PC-3 (cell line): Measurements from ENCODE around the gene IFT25.

Experiments
- EZH2 ChIP-seq: fragments of 300-600 bp; sonication (generic); IDR thresholded peaks from one replicate; pipeline ENCODE4 v1.6.1; 2017; ENCODE audit warnings: antibody characterized with exemption, mild to moderate bottlenecking, low read length; ENCODE audit not compliant: unreplicated experiment
- TF ChIP-seq, protein P1 (sequence below): fragments of 300-600 bp; sonication (generic); conservative IDR thresholded peaks from 2 replicates; pipeline ENCODE4 v1.5.1; 2017; ENCODE audit warnings: antibody characterized with exemption, low read depth, mild to moderate bottlenecking, low read length

DNA sequence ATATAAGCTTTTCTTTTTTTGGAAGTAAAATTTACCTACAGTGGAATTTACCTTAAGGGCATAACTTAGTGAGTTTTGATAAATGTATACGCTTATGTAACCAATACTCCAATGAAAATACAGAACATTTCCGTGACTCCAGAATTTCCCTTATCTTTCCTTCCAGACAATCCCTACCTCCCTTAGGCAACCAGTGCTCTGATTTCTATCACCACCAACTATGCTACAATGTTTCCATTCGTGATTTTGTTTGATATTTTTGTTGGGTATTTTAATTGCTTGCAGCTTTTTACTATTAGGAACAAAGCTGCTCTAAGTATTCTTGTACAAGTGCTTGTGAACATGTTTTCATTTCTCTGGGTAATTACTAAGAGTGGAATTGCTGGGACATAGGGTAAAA is 14.6 kb downstream of the IFT25 start:
- TF ChIP-seq, protein P1, sequence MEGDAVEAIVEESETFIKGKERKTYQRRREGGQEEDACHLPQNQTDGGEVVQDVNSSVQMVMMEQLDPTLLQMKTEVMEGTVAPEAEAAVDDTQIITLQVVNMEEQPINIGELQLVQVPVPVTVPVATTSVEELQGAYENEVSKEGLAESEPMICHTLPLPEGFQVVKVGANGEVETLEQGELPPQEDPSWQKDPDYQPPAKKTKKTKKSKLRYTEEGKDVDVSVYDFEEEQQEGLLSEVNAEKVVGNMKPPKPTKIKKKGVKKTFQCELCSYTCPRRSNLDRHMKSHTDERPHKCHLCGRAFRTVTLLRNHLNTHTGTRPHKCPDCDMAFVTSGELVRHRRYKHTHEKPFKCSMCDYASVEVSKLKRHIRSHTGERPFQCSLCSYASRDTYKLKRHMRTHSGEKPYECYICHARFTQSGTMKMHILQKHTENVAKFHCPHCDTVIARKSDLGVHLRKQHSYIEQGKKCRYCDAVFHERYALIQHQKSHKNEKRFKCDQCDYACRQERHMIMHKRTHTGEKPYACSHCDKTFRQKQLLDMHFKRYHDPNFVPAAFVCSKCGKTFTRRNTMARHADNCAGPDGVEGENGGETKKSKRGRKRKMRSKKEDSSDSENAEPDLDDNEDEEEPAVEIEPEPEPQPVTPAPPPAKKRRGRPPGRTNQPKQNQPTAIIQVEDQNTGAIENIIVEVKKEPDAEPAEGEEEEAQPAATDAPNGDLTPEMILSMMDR: no peak
- TF ChIP-seq EZH2: no peak
